ENCODE measurements around the gene GBF1. TPM values are rescaled to one million over a fixed set of nuclear protein-coding genes. Genes with fewer than 3 reads are reported as not detected.
A peak's percentile ranks its signal among the peaks of the same experiment; 100 is the strongest.

GBF1 gene
- total RNA-seq, 1 donor from 2014 or later: 8.7 TPM

- no peak for FAIRE-seq
- Histone ChIP-seq H3K4me3 (ENCODE audit: low read depth, low read length) (no peak overlapping the region), H3K27me3 (ENCODE audit: control insufficient read depth, insufficient read depth, low read length) (no peaks in the 10 kb centered on the region), H3K36me3 (ENCODE audit: control insufficient read depth, insufficient read depth, low read length) (no peaks in the 10 kb centered on the region)
- no peak for TF ChIP-seq CTCF (IDR thresholded peaks at IDR 0.05; ENCODE audit: insufficient read depth, low read length, severe bottlenecking)
- peak; percentile 41 for DNase-seq (ENCODE audit: low read depth)
These were observed 144.6 kb downstream of the GBF1 start for GRCh38 chr10:102389894-102390293.

GRCh38 chr10:102392306-102392705 is 147.0 kb downstream of the GBF1 start:
- FAIRE-seq (no peak), DNase-seq (ENCODE audit: low read depth) (no peak)
- no peak for TF ChIP-seq CTCF (IDR thresholded peaks at IDR 0.05; ENCODE audit: insufficient read depth, low read length, severe bottlenecking)
- Histone ChIP-seq H3K4me3 (ENCODE audit: low read depth, low read length) (no peak overlapping the region), H3K36me3 (ENCODE audit: control insufficient read depth, insufficient read depth, low read length) (peaks cover under 1% of the 10 kb centered on the region), H3K27me3 (ENCODE audit: control insufficient read depth, insufficient read depth, low read length) (no peaks in the 10 kb centered on the region)

- Histone ChIP-seq H3K36me3 (ENCODE audit: control insufficient read depth, insufficient read depth, low read length) (peaks cover 9% of the 10 kb centered on the region), H3K27me3 (ENCODE audit: control insufficient read depth, insufficient read depth, low read length) (no peaks in the 10 kb centered on the region), H3K4me3 (ENCODE audit: low read depth, low read length) (peak overlapping the region; percentile 52)
- DNase-seq (ENCODE audit: low read depth): no peak
- no peak for TF ChIP-seq CTCF (IDR thresholded peaks at IDR 0.05; ENCODE audit: insufficient read depth, low read length, severe bottlenecking)
- FAIRE-seq: no peak
These were observed 148.2 kb downstream of the GBF1 start for GRCh38 chr10:102393411-102394078.

- H3K27me3 ChIP-seq (ENCODE audit: control insufficient read depth, insufficient read depth, low read length): no peaks in the 10 kb centered on the region
- peaks cover 9% of the 10 kb centered on the region for H3K36me3 ChIP-seq (ENCODE audit: control insufficient read depth, insufficient read depth, low read length)
- DNase-seq (ENCODE audit: low read depth) (peak; percentile 84), FAIRE-seq (no peak)
- H3K4me3 ChIP-seq (ENCODE audit: low read depth, low read length): peak overlapping the region; percentile 52
- peak; percentile 91 for TF ChIP-seq CTCF (IDR thresholded peaks at IDR 0.05; ENCODE audit: insufficient read depth, low read length, severe bottlenecking)
These were observed 148.9 kb downstream of the GBF1 start for GRCh38 chr10:102394079-102394800.

GRCh38 chr10:102394801-102395399 is 149.6 kb downstream of the GBF1 start:
- no peak for TF ChIP-seq CTCF (IDR thresholded peaks at IDR 0.05; ENCODE audit: insufficient read depth, low read length, severe bottlenecking)
- H3K4me3 ChIP-seq (ENCODE audit: low read depth, low read length): peak overlapping the region; percentile 52
- H3K27me3 ChIP-seq (ENCODE audit: control insufficient read depth, insufficient read depth, low read length): no peaks in the 10 kb centered on the region
- FAIRE-seq (no peak), DNase-seq (ENCODE audit: low read depth) (peak; percentile 58)
- H3K36me3 ChIP-seq (ENCODE audit: control insufficient read depth, insufficient read depth, low read length): peaks cover 12% of the 10 kb centered on the region

Measured in bronchial epithelial cell (primary cell).